ACHN (cell line): ENCODE data around the gene CYP2W1.

ENCODE experiments used
- DNase-seq: peaks from one replicate; pipeline ENCODE4 v3.0.0-alpha.2; 2015
- in situ Hi-C: cut with HindIII; loops from 2 replicates; pipeline ENCODE4 v1.10.0; 2017; ENCODE audit warnings: low sequenced_read_pairs, low pct_ligation_motif_present, low pct_unique_long_range_greater_than_20kb

CYP2W1 gene

GRCh38 chr7:1004018-1004852 lies 21.3 kb downstream of the CYP2W1 start:
- DNase-seq = no peak
- in situ Hi-C loops = no loop called here

- no peak for DNase-seq
- in situ Hi-C loops = no loop called here
Measured at GRCh38 chr7:1005303-1005702, 22.3 kb downstream of the CYP2W1 start.

GRCh38 chr7:1007901-1008300 lies 24.9 kb downstream of the CYP2W1 start:
- in situ Hi-C loops = no loop called here

GRCh38 chr7:1008733-1009363 lies 25.9 kb downstream of the CYP2W1 start:
- in situ Hi-C loops = no loop called here
- DNase-seq = no peak

More at GRCh38 chr7:1007901-1008300, 24.9 kb downstream of the CYP2W1 start:
- DNase-seq = no peak

GRCh38 chr7:1009747-1010146 lies 26.8 kb downstream of the CYP2W1 start:
- no peak for DNase-seq
- in situ Hi-C loops = no loop called here

GRCh38 chr7:1010226-1010625 lies 27.2 kb downstream of the CYP2W1 start:
- DNase-seq = no peak
- in situ Hi-C loops = no loop called here

GRCh38 chr7:1011297-1012003 lies 28.5 kb downstream of the CYP2W1 start:
- in situ Hi-C loops = no loop called here

GRCh38 chr7:1012004-1012715 lies 29.2 kb downstream of the CYP2W1 start:
- in situ Hi-C loops = no loop called here
- no peak for DNase-seq

More at GRCh38 chr7:1011297-1012003, 28.5 kb downstream of the CYP2W1 start:
- DNase-seq = no peak

- in situ Hi-C loops = no loop called here
- DNase-seq = no peak
Measured at GRCh38 chr7:1012716-1013095, 29.7 kb downstream of the CYP2W1 start.

GRCh38 chr7:1013581-1013980 lies 30.6 kb downstream of the CYP2W1 start:
- in situ Hi-C loops = no loop called here
- DNase-seq = no peak

GRCh38 chr7:1014681-1015080 lies 31.7 kb downstream of the CYP2W1 start:
- in situ Hi-C loops = no loop called here
- DNase-seq = no peak

GRCh38 chr7:1015196-1016121 lies 32.5 kb downstream of the CYP2W1 start:
- in situ Hi-C loops = no loop called here
- no peak for DNase-seq

GRCh38 chr7:1016577-1017531 lies 33.9 kb downstream of the CYP2W1 start:
- in situ Hi-C loops = no loop called here
- no peak for DNase-seq

GRCh38 chr7:1017586-1018333 lies 34.8 kb downstream of the CYP2W1 start:
- in situ Hi-C loops = no loop called here
- DNase-seq = no peak

- in situ Hi-C loops = no loop called here
- DNase-seq = no peak
Measured at GRCh38 chr7:1018334-1018695, 35.3 kb downstream of the CYP2W1 start.

GRCh38 chr7:1019255-1019785 lies 36.3 kb downstream of the CYP2W1 start:
- DNase-seq = no peak
- in situ Hi-C loops = no loop called here
